ENCODE data around the gene HAUS7.
A peak's percentile ranks its signal among the peaks of the same experiment; 100 is the strongest.

DNA sequence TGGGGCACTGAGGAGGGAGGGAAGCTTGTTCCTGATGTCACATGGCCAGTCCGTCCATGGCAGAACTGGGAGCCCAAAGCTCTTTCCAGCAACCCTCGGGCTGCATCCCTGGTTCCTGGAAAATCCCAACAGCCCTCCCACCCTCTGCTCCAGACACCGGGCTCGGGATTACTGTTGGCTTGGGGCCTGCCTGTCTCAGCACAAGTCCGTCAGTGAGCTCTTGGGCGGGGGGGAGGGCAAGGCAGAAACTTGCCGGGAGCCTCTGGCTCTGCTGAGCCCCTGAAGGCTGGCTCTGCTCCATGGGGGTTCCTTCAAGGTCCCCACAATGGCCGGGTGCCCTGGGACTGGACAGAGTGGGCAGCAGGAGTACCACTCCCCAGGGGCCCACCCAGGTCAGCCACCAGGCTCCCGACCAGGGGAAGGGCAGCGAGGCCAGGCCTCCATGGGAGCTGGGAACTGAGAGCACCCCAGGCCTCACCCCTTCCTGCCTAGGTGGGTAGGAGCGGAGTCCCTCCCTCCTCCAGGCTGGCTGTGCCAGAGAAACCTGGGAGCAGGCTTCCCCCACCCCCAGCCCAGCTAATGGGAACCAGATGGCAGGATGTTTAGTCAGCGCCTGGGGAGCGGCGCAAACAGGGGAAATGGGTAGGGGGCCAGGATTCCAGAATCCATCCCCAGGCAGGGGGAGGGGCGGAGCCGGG is 6.4 kb upstream of the HAUS7 start:
- TF ChIP-seq NANOG (IDR thresholded peaks at IDR 0.05; ENCODE audit: borderline replicate concordance) (0 out of 2 replicates have a peak, but pooled peaks have one; percentile 6), CREB1 (CRISPR knock-in tag; IDR thresholded peaks at IDR 0.05; ENCODE audit: low read depth) (no peak), EZH2 (IDR thresholded peaks at IDR 0.05; ENCODE audit: low read depth, unreplicated experiment) (no peak), EZH2phosphoT487 (IDR thresholded peaks at IDR 0.05; ENCODE audit: unreplicated experiment) (no peak)
- TF ChIP-seq, protein P1, sequence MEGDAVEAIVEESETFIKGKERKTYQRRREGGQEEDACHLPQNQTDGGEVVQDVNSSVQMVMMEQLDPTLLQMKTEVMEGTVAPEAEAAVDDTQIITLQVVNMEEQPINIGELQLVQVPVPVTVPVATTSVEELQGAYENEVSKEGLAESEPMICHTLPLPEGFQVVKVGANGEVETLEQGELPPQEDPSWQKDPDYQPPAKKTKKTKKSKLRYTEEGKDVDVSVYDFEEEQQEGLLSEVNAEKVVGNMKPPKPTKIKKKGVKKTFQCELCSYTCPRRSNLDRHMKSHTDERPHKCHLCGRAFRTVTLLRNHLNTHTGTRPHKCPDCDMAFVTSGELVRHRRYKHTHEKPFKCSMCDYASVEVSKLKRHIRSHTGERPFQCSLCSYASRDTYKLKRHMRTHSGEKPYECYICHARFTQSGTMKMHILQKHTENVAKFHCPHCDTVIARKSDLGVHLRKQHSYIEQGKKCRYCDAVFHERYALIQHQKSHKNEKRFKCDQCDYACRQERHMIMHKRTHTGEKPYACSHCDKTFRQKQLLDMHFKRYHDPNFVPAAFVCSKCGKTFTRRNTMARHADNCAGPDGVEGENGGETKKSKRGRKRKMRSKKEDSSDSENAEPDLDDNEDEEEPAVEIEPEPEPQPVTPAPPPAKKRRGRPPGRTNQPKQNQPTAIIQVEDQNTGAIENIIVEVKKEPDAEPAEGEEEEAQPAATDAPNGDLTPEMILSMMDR (conservative IDR thresholded peaks at IDR 0.05; ENCODE audit: low read depth in 2 of 2), result no peak
- TF ChIP-seq, protein P2, sequence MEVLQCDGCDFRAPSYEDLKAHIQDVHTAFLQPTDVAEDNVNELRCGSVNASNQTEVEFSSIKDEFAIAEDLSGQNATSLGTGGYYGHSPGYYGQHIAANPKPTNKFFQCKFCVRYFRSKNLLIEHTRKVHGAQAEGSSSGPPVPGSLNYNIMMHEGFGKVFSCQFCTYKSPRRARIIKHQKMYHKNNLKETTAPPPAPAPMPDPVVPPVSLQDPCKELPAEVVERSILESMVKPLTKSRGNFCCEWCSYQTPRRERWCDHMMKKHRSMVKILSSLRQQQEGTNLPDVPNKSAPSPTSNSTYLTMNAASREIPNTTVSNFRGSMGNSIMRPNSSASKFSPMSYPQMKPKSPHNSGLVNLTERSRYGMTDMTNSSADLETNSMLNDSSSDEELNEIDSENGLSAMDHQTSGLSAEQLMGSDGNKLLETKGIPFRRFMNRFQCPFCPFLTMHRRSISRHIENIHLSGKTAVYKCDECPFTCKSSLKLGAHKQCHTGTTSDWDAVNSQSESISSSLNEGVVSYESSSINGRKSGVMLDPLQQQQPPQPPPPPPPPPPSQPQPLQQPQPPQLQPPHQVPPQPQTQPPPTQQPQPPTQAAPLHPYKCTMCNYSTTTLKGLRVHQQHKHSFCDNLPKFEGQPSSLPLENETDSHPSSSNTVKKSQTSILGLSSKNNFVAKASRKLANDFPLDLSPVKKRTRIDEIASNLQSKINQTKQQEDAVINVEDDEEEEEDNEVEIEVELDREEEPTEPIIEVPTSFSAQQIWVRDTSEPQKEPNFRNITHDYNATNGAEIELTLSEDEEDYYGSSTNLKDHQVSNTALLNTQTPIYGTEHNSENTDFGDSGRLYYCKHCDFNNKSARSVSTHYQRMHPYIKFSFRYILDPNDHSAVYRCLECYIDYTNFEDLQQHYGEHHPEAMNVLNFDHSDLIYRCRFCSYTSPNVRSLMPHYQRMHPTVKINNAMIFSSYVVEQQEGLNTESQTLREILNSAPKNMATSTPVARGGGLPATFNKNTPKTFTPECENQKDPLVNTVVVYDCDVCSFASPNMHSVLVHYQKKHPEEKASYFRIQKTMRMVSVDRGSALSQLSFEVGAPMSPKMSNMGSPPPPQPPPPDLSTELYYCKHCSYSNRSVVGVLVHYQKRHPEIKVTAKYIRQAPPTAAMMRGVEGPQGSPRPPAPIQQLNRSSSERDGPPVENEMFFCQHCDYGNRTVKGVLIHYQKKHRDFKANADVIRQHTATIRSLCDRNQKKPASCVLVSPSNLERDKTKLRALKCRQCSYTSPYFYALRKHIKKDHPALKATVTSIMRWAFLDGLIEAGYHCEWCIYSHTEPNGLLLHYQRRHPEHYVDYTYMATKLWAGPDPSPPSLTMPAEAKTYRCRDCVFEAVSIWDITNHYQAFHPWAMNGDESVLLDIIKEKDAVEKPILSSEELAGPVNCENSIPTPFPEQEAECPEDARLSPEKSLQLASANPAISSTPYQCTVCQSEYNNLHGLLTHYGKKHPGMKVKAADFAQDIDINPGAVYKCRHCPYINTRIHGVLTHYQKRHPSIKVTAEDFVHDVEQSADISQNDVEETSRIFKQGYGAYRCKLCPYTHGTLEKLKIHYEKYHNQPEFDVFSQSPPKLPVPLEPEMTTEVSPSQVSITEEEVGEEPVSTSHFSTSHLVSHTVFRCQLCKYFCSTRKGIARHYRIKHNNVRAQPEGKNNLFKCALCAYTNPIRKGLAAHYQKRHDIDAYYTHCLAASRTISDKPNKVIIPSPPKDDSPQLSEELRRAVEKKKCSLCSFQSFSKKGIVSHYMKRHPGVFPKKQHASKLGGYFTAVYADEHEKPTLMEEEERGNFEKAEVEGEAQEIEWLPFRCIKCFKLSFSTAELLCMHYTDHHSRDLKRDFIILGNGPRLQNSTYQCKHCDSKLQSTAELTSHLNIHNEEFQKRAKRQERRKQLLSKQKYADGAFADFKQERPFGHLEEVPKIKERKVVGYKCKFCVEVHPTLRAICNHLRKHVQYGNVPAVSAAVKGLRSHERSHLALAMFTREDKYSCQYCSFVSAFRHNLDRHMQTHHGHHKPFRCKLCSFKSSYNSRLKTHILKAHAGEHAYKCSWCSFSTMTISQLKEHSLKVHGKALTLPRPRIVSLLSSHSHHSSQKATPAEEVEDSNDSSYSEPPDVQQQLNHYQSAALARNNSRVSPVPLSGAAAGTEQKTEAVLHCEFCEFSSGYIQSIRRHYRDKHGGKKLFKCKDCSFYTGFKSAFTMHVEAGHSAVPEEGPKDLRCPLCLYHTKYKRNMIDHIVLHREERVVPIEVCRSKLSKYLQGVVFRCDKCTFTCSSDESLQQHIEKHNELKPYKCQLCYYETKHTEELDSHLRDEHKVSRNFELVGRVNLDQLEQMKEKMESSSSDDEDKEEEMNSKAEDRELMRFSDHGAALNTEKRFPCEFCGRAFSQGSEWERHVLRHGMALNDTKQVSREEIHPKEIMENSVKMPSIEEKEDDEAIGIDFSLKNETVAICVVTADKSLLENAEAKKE (CRISPR knock-in tag; IDR thresholded peaks at IDR 0.05), result no peak

All from GM23338 (cell line).